Vagina (tissue), 2 donors: ENCODE data around the gene PTPRM. TPM values are rescaled to one million over a fixed set of nuclear protein-coding genes. Genes with fewer than 3 reads are reported as not detected.

ENCODE experiments used
- DNase-seq, 2 donors: peaks; one replicate each; pipeline ENCODE4 v3.0.0-alpha.2; 2017; ENCODE audit errors: extremely low spot score in 2 of 2
- H3K27ac ChIP-seq: fragments of 200-600 bp; sonication (generic); one replicate; pipeline ENCODE4 v1.5.1; 2019
- H3K27me3 ChIP-seq: fragments of 200-600 bp; sonication (generic); one replicate; pipeline ENCODE4 v1.5.1; 2019
- H3K36me3 ChIP-seq, 2 donors: fragments of 200-600 bp; sonication (generic); one replicate each; pipeline ENCODE4 v1.5.1; 2017 to 2019
- H3K4me1 ChIP-seq: fragments of 200-600 bp; sonication (generic); one replicate; pipeline ENCODE4 v1.5.1; 2019
- H3K4me3 ChIP-seq, 2 donors: fragments of 200-600 bp; sonication (generic); 1 replicate in 1 of 2; 2 replicates in 1 of 2; pipeline ENCODE4 v1.5.1; 2016 to 2019
- H3K9me3 ChIP-seq: fragments of 200-600 bp; sonication (generic); one replicate; pipeline ENCODE4 v1.5.1; 2019
- POLR2A ChIP-seq, 2 donors: fragments of 450-650 bp; IDR thresholded peaks; one replicate each; pipeline ENCODE4 v1.6.1; 2017; ENCODE audit warnings: antibody characterized with exemption in 2 of 2, mild to moderate bottlenecking in 2 of 2, moderate library complexity in 2 of 2
- POLR2AphosphoS5 ChIP-seq, 2 donors: sonication (generic); formaldehyde crosslinking; IDR thresholded peaks; one replicate each; pipeline ENCODE4 v1.9.0; 2017; ENCODE audit warnings: antibody characterized with exemption in 2 of 2, mild to moderate bottlenecking in 2 of 2, low read depth in 1 of 2; ENCODE audit not compliant: insufficient read depth in 1 of 2
- intact Hi-C: fragments of 100-400 bp; cut with DNase I; formaldehyde crosslinking; loops from one replicate; pipeline ENCODE4 v1.15.1; 2023
- total RNA-seq: library from RNA; depleted of rRNA; stranded (reverse); fragments of >200 nt; gene quantifications from one replicate; pipeline ENCODE4 v1.2.3, GENCODE V29; 2016
- TF ChIP-seq, protein P1 (sequence below), 3 experiments: fragments of 450-650 bp in 2 of 3; fragments of 200-600 bp in 1 of 3; sonication (generic) in 1 of 3; IDR thresholded peaks; one replicate each; pipeline ENCODE4 v1.5.1; 2017 to 2019; ENCODE audit warnings: antibody characterized with exemption in 3 of 3, mild to moderate bottlenecking in 2 of 3, moderate library complexity in 2 of 3

PTPRM gene
- total RNA-seq, 1 donor from 2014 or later, result 60.2 TPM

- H3K27me3 ChIP-seq, result no peaks in the 10 kb centered on the region
- no peak for TF ChIP-seq POLR2A (IDR thresholded peaks at IDR 0.05)
- no peak for TF ChIP-seq POLR2AphosphoS5 (IDR thresholded peaks at IDR 0.05; ENCODE audit: insufficient read depth in 1 of 2, low read depth in 1 of 2)
- intact Hi-C loops, result no loop called here
- H3K4me3 ChIP-seq, result no peak overlapping the region
- no peaks in the 10 kb centered on the region for H3K36me3 ChIP-seq
- no peaks in the 10 kb centered on the region for H3K9me3 ChIP-seq
- DNase-seq, result no peak
- no peak overlapping the region for H3K27ac ChIP-seq
- no peaks in the 10 kb centered on the region for H3K4me1 ChIP-seq
Observed at GRCh38 chr18:8011906-8012305, 444.8 kb downstream of the PTPRM start.

GRCh38 chr18:8018701-8019331 lies 451.7 kb downstream of the PTPRM start:
- Histone ChIP-seq H3K9me3 (no peaks in the 10 kb centered on the region), H3K27ac (no peak overlapping the region), H3K36me3 (no peaks in the 10 kb centered on the region), H3K4me3 (no peak overlapping the region), H3K27me3 (no peaks in the 10 kb centered on the region), H3K4me1 (no peaks in the 10 kb centered on the region)
- DNase-seq, result no peak
- intact Hi-C loops, result no loop called here
- no peak for TF ChIP-seq POLR2A (IDR thresholded peaks at IDR 0.05)
- TF ChIP-seq POLR2AphosphoS5 (IDR thresholded peaks at IDR 0.05; ENCODE audit: insufficient read depth in 1 of 2, low read depth in 1 of 2), result no peak
- TF ChIP-seq, protein P1, sequence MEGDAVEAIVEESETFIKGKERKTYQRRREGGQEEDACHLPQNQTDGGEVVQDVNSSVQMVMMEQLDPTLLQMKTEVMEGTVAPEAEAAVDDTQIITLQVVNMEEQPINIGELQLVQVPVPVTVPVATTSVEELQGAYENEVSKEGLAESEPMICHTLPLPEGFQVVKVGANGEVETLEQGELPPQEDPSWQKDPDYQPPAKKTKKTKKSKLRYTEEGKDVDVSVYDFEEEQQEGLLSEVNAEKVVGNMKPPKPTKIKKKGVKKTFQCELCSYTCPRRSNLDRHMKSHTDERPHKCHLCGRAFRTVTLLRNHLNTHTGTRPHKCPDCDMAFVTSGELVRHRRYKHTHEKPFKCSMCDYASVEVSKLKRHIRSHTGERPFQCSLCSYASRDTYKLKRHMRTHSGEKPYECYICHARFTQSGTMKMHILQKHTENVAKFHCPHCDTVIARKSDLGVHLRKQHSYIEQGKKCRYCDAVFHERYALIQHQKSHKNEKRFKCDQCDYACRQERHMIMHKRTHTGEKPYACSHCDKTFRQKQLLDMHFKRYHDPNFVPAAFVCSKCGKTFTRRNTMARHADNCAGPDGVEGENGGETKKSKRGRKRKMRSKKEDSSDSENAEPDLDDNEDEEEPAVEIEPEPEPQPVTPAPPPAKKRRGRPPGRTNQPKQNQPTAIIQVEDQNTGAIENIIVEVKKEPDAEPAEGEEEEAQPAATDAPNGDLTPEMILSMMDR (IDR thresholded peaks at IDR 0.05), result no peak

DNA sequence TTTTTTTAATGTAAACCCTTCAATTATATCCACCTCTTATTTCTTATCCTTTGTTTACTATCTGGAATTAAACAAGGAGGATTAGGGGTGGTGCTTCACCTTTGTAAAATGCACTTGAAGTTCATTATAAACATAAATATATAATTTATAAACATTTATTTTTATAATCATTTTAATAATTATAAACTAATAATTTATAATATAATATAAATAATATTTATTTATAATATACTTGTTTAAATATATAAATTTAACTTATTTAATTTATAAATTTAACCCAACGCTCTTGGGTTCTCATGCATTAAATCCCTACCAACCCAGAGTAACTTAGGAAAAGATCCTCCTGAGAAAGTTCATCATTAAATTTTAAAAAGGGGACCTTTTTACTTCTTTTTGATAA lies 452.5 kb downstream of the PTPRM start:
- H3K36me3 ChIP-seq, result no peaks in the 10 kb centered on the region
- intact Hi-C loops, result no loop called here
- H3K9me3 ChIP-seq, result no peaks in the 10 kb centered on the region
- DNase-seq, result no peak
- TF ChIP-seq POLR2AphosphoS5 (IDR thresholded peaks at IDR 0.05; ENCODE audit: insufficient read depth in 1 of 2, low read depth in 1 of 2) (no peak), POLR2A (IDR thresholded peaks at IDR 0.05) (no peak)
- TF ChIP-seq, protein P1 (IDR thresholded peaks at IDR 0.05), result no peak
- H3K27me3 ChIP-seq, result no peaks in the 10 kb centered on the region
- H3K4me3 ChIP-seq, result no peak overlapping the region
- H3K4me1 ChIP-seq, result no peaks in the 10 kb centered on the region
- H3K27ac ChIP-seq, result no peak overlapping the region

DNA sequence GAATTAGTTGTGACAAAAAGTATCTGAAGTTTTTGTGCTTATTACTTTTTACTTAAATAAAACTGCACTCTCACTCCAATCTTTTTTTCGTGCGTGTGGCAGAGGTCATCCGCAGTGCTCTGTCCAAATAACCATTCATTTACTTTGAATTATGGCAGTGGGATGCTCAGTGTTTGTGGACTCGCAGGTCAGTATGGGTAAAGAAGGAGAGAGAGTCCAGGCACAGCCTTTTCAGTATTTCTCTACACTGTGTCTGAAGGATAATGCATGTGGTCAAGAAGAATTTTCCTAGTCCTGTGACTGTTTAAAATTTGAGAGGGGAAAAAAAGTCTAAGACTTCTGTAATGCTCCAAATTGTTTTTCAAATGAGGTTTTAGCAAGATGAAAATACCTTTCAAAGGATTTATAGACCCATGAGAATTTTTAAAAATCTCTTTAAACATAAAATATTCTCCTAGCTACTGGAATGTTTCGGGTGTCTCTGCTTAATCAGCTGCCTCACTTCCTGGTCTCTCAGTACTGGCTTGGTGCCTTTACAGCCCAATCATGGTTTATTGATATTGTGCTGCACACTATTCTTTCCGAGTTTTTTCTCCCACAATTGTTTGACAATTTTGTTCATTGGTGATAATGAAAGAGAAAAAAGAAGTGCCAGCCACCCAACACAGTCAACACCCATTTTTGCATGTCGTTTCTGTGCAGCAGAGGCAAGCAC lies 453.2 kb downstream of the PTPRM start:
- intact Hi-C loops, result no loop called here
- DNase-seq, result no peak
- Histone ChIP-seq H3K27me3 (no peaks in the 10 kb centered on the region), H3K9me3 (no peaks in the 10 kb centered on the region), H3K4me3 (no peak overlapping the region), H3K27ac (no peak overlapping the region), H3K36me3 (no peaks in the 10 kb centered on the region), H3K4me1 (no peaks in the 10 kb centered on the region)
- TF ChIP-seq POLR2A (IDR thresholded peaks at IDR 0.05), result no peak
- no peak for TF ChIP-seq POLR2AphosphoS5 (IDR thresholded peaks at IDR 0.05; ENCODE audit: insufficient read depth in 1 of 2, low read depth in 1 of 2)
- TF ChIP-seq, protein P1 (IDR thresholded peaks at IDR 0.05), result no peak

- Histone ChIP-seq H3K27me3 (no peaks in the 10 kb centered on the region), H3K36me3 (no peaks in the 10 kb centered on the region), H3K27ac (no peak overlapping the region), H3K9me3 (no peaks in the 10 kb centered on the region), H3K4me3 (no peak overlapping the region), H3K4me1 (no peaks in the 10 kb centered on the region)
- TF ChIP-seq POLR2AphosphoS5 (IDR thresholded peaks at IDR 0.05; ENCODE audit: insufficient read depth in 1 of 2, low read depth in 1 of 2), result no peak
- no peak for TF ChIP-seq POLR2A (IDR thresholded peaks at IDR 0.05)
- TF ChIP-seq, protein P1 (IDR thresholded peaks at IDR 0.05), result no peak
- DNase-seq, result no peak
- intact Hi-C loops, result no loop called here
Observed at GRCh38 chr18:8029061-8029460, 461.9 kb downstream of the PTPRM start.
